DOHH2 (cell line): ENCODE data around the gene SLC8A1.

Source experiments
- EZH2phosphoT487 ChIP-seq: fragments of 200-600 bp; sonication (generic); IDR thresholded peaks from 2 replicates; pipeline ENCODE4 v1.6.1; 2017; ENCODE audit warnings: borderline replicate concordance, mild to moderate bottlenecking, antibody characterized with exemption, low read length, moderate library complexity, mixed read lengths
- TF ChIP-seq, protein P1 (sequence below): fragments of 200-600 bp; sonication (generic); IDR thresholded peaks from one replicate; pipeline ENCODE4 v1.5.1; 2014; ENCODE audit warnings: antibody characterized with exemption, mild to moderate bottlenecking, low read depth, low read length; ENCODE audit not compliant: poor library complexity, severe bottlenecking

DNA sequence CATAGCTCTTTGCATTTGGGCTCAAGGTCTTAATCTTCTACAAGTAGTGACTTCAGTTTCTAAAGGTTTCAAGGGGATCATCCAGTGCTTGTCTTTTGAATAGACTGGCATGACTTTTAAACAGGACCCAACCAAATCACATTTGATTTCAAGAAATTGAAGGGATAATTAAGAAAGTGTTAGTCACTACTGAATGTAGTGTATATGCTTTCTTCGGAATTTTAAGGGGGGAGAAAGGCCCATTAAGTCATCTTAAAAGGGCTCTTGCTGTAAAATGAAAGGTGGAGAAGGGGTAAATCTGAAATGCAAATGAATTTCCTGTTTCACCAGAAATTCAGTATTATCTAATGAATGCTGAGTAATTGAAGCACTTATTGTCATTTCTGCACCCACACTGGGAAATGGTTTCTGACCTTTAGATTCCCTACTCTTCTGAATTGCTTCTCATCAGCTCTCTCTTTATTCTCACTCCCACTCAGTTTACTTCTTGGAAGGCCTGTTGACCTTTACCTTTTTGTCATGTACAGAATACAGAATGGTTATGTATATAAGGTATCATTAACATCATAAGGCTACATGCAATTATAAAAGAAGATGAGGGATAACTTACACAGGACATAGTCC lies 241.4 kb downstream of the SLC8A1 start:
- TF ChIP-seq, protein P1, sequence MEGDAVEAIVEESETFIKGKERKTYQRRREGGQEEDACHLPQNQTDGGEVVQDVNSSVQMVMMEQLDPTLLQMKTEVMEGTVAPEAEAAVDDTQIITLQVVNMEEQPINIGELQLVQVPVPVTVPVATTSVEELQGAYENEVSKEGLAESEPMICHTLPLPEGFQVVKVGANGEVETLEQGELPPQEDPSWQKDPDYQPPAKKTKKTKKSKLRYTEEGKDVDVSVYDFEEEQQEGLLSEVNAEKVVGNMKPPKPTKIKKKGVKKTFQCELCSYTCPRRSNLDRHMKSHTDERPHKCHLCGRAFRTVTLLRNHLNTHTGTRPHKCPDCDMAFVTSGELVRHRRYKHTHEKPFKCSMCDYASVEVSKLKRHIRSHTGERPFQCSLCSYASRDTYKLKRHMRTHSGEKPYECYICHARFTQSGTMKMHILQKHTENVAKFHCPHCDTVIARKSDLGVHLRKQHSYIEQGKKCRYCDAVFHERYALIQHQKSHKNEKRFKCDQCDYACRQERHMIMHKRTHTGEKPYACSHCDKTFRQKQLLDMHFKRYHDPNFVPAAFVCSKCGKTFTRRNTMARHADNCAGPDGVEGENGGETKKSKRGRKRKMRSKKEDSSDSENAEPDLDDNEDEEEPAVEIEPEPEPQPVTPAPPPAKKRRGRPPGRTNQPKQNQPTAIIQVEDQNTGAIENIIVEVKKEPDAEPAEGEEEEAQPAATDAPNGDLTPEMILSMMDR = no peak
- no peak for TF ChIP-seq EZH2phosphoT487
